ENCODE data around the gene LIPI. TPM values are rescaled to one million over a fixed set of nuclear protein-coding genes. Genes with fewer than 3 reads are reported as not detected.

The LIPI gene
- total RNA-seq, result not detected

DNA sequence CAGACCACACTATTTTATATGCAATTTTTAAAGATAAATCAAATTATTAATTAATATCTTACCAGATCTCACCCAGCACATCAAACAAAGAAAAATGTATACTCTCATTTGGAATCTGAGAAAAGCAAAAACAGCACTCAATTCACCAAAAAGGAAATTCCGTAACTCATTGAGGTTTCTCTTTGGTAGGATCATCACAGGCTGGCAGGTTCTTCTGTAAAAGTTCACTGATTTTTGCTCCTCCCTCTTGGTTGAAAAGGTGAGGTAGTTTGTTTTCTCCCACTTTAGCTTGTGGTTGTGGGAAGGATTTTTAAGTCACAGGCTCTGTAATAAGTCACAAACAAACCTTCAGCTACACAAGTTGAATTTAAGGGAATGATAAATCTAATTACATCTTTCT is at the start of gene LIPI:
Gene LIPI, minus strand, starts transcription at position 218 of the 400 bp plus-strand sequence. Its CDS starts 110 bp downstream, at position 108.
- H3K4me3 Mint-ChIP-seq, result no peak within 1 kb of the TSS
- H3K36me3 Mint-ChIP-seq (ENCODE audit: low read depth), result no peaks in the 10 kb centered on the region
- intact Hi-C loops (cut with micrococcal nuclease), result no loop called here
- DNase-seq, result no peak
- H3K27me3 Mint-ChIP-seq (ENCODE audit: low read depth), result peaks cover 4% of the 10 kb centered on the region
- no peak within 1 kb of the TSS for H3K27ac Mint-ChIP-seq
- no peaks in the 10 kb centered on the region for H3K4me1 Mint-ChIP-seq (ENCODE audit: low read depth)
- CTCF ChIA-PET, result interaction anchor here (1.2 kb wide), 1 partner anchor 91 kb away, joined by 3 read pairs; no protein-coding TSS in a partner anchor
- H3K9me3 Mint-ChIP-seq, result no peaks in the 10 kb centered on the region

DNA sequence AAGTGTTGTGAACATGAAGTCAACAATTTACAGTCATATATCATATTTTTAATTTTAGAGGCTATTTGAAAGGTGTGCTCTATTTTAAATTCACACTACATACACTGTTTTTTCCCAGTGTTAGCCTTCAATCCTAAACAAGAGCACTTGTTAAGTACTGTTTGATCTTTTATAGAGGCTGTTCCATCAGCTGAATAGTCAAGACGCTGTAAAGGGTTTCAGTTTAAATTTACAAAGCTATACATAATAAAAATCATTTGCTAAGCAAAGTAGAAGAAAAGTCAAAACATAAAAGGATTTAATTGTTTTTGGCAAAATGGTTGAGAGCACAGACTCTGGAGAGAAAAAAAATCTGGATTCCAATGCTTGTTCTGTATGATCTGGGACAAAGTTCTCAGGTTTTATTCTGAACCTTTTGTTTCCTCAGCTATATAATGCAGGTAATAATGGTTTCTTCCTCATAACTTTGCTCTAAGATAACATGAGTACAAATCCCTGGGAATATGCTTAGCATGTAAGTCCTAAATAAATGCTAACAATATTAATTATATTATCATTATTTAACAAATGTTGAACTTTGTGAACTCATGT is 49.5 kb upstream of the LIPI start:
- intact Hi-C loops (cut with micrococcal nuclease), result loop anchor here (5.0 kb wide), 2 partner anchors 122 to 1332 kb away; partner anchors contain the start of gene HSPA13
- Mint-ChIP-seq H3K27ac (no peak overlapping the region), H3K36me3 (ENCODE audit: low read depth) (no peaks in the 10 kb centered on the region), H3K4me3 (no peak overlapping the region), H3K27me3 (ENCODE audit: low read depth) (no peaks in the 10 kb centered on the region), H3K9me3 (no peaks in the 10 kb centered on the region), H3K4me1 (ENCODE audit: low read depth) (peaks cover 8% of the 10 kb centered on the region)
- CTCF ChIA-PET, result interaction anchor here (0.8 to 2.0 kb wide), 9 partner anchors 11 to 511 kb away, joined by 3 to 9 read pairs (median 3); no protein-coding TSS in a partner anchor
- DNase-seq, result no peak

DNA sequence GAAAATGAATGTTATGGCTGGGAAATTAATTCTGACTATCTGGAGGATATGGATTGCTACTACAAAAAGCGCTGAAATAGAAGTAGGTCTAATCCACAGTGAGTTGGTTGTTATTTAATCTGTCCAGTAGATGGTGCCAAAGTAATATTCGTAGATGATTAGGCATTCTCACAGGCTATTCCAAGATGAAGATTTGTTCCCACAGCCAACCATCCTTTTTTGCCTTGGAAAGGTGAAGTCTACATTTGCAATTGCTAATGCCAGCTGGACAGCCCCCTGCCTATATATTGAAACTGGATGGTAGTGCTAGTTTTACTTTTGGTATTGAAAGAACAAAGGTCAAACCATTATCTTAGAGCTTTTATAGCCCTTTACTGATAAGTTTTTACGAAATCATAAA is 49.0 kb upstream of the LIPI start:
- H3K4me3 Mint-ChIP-seq, result no peak overlapping the region
- no peak overlapping the region for H3K27ac Mint-ChIP-seq
- intact Hi-C loops (cut with micrococcal nuclease), result loop anchor here (1.0 to 5.0 kb wide), 6 partner anchors 123 to 1333 kb away; partner anchors contain the start of gene HSPA13
- CTCF ChIA-PET, result interaction anchor here (0.8 to 2.0 kb wide), 9 partner anchors 11 to 511 kb away, joined by 3 to 9 read pairs (median 3); no protein-coding TSS in a partner anchor
- H3K9me3 Mint-ChIP-seq, result no peaks in the 10 kb centered on the region
- DNase-seq, result no peak
- H3K4me1 Mint-ChIP-seq (ENCODE audit: low read depth), result peaks cover 8% of the 10 kb centered on the region
- H3K27me3 Mint-ChIP-seq (ENCODE audit: low read depth), result no peaks in the 10 kb centered on the region
- H3K36me3 Mint-ChIP-seq (ENCODE audit: low read depth), result no peaks in the 10 kb centered on the region

DNA sequence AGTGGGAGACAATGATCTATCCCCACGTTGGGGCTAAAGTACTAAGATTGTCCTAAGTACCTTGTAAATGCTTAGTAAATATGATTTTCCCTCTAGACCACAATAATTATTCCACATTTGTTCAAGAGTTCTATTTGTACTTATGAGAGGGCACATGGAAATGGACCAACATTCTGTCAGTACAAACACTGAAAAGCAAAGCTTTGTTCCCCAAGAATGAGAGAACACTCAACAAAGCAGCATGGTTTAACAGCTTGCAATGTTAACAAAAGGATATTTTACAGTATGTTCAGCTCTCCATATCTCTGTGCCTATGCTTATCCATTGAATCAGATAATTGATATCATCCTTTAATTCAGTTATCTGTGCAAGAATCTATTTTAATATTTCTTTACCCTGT is 40.6 kb upstream of the LIPI start:
- no peak overlapping the region for H3K4me3 Mint-ChIP-seq
- H3K4me1 Mint-ChIP-seq (ENCODE audit: low read depth), result peaks cover 3% of the 10 kb centered on the region
- peaks cover 5% of the 10 kb centered on the region for H3K9me3 Mint-ChIP-seq
- H3K36me3 Mint-ChIP-seq (ENCODE audit: low read depth), result no peaks in the 10 kb centered on the region
- peaks cover 9% of the 10 kb centered on the region for H3K27me3 Mint-ChIP-seq (ENCODE audit: low read depth)
- CTCF ChIA-PET, result no interaction called here
- no peak overlapping the region for H3K27ac Mint-ChIP-seq
- intact Hi-C loops (cut with micrococcal nuclease), result no loop called here
- no peak for DNase-seq

DNA sequence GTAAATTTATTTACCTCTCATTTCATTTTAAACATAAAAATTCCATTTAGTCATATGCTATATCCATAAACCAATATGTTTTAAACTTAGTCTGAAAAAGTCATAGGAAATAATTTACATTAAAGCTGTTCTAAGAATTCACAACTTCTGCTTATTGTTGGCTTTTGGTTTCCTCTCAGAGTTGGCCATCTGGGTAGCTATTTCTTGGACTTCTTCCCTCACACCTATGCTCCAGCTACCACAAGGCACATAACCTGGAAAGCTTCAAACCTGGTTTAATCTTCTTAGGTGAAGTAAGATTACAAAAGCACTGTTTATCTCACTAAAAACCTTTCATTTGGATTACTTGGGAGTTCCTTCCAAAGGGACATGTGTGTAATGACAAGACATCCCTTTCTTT is 35.0 kb upstream of the LIPI start:
- CTCF ChIA-PET, result interaction anchor here (1.0 to 1.7 kb wide), 2 partner anchors 8 to 12 kb away, joined by 5 to 6 read pairs; no protein-coding TSS in a partner anchor
- Mint-ChIP-seq H3K27me3 (ENCODE audit: low read depth) (peaks cover 4% of the 10 kb centered on the region), H3K36me3 (ENCODE audit: low read depth) (no peaks in the 10 kb centered on the region), H3K4me1 (ENCODE audit: low read depth) (peaks cover 2% of the 10 kb centered on the region), H3K9me3 (peaks cover 5% of the 10 kb centered on the region), H3K27ac (no peak overlapping the region), H3K4me3 (no peak overlapping the region)
- intact Hi-C loops (cut with micrococcal nuclease), result no loop called here
- DNase-seq, result no peak

DNA sequence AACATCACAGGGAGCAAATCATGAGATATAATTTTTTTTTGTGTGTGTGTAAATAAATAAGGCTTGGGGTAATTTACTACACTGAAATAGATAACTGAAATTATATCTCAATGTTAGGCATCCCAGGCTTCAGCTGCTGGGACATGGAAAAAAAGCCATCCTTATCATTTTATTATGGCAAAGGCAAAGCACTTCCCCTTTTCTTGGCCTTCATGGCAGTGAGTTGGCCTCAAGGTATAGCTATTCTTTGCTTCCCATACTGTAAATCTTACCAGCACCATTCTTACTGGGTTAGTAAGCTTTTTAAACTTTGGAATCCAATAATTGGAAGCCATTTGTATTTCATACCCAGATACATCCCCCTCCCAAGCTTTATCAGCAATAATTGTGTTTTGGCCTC is 34.2 kb upstream of the LIPI start:
- Mint-ChIP-seq H3K4me3 (no peak overlapping the region), H3K9me3 (peaks cover 3% of the 10 kb centered on the region), H3K27me3 (ENCODE audit: low read depth) (peaks cover 4% of the 10 kb centered on the region), H3K4me1 (ENCODE audit: low read depth) (peaks cover 2% of the 10 kb centered on the region), H3K36me3 (ENCODE audit: low read depth) (no peaks in the 10 kb centered on the region), H3K27ac (no peak overlapping the region)
- no peak for DNase-seq
- intact Hi-C loops (cut with micrococcal nuclease), result no loop called here
- CTCF ChIA-PET, result interaction anchor here (0.7 to 1.7 kb wide), 3 partner anchors 9 to 15 kb away, joined by 3 to 6 read pairs (median 5); no protein-coding TSS in a partner anchor

DNA sequence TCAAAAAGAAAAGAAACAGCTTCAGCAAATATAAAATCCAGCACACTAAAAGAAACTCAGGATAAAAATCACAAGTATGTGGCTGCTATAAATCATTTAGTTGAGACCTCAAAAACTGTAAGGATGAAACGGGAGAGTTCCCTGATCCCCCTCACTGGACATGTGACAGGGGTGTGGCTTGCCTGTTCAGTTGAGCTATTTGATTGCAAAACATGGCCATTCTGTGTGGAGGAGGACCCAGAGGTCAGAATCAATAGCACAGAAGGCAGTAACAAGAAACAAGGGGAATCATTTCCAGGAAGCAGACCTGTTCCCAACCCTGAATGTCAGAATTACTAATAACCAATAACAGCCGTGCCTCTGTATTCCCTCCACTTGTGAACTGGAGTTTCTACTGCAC is 33.1 kb upstream of the LIPI start:
- H3K27me3 Mint-ChIP-seq (ENCODE audit: low read depth), result peaks cover 4% of the 10 kb centered on the region
- intact Hi-C loops (cut with micrococcal nuclease), result no loop called here
- CTCF ChIA-PET, result interaction anchor here (1.0 to 1.1 kb wide), 2 partner anchors 10 to 11 kb away, joined by 3 to 5 read pairs; no protein-coding TSS in a partner anchor

DNA sequence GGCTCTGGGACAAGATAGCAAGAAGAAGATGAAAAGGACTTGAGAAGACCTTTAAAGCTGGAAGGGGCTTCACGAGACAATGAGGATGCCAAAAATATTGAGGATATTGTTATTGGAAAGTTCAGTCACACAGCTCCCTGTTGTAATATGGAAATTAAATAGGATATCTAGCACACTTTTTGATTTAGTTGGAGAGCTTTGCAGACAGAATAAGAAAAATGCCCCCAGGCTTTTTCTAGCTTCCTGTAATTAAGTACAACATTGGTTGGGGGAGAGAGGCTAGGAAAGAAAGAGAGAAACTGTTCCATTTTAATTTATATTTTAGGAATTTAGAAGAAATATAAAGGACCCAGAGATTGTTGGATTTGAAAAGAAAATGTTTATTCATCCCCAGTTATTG is 32.7 kb upstream of the LIPI start:
- intact Hi-C loops (cut with micrococcal nuclease), result no loop called here
- Mint-ChIP-seq H3K27me3 (ENCODE audit: low read depth) (peaks cover under 1% of the 10 kb centered on the region), H3K4me3 (no peak overlapping the region), H3K4me1 (ENCODE audit: low read depth) (peaks cover 2% of the 10 kb centered on the region), H3K27ac (no peak overlapping the region), H3K36me3 (ENCODE audit: low read depth) (no peaks in the 10 kb centered on the region), H3K9me3 (no peaks in the 10 kb centered on the region)
- DNase-seq, result no peak
- CTCF ChIA-PET, result interaction anchor here (1.0 to 1.1 kb wide), 2 partner anchors 10 to 12 kb away, joined by 3 to 5 read pairs; no protein-coding TSS in a partner anchor

More for the DNA sequence above, 33.1 kb upstream of the LIPI start:
- Mint-ChIP-seq H3K27ac (no peak overlapping the region), H3K36me3 (ENCODE audit: low read depth) (no peaks in the 10 kb centered on the region), H3K9me3 (no peaks in the 10 kb centered on the region), H3K4me3 (no peak overlapping the region), H3K4me1 (ENCODE audit: low read depth) (peaks cover 2% of the 10 kb centered on the region)
- DNase-seq, result no peak

DNA sequence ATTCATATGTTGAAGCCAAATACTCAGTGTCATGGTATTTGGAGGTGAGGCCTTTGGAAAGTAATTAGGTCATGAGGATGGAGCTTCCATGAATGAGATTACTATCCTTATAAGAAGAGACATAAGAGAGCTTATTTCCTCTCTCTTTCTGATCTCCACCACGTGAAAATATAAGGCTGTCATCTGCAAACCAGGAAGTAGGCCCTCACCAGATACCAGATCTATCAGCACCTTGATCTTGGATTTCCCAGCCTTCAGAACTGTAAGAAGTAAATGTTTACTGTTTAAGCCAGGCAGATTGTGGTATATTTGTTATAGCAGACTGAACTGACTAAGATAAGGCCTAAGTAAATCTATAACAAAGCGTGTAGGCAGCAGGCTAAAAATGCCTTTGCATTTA is 30.5 kb upstream of the LIPI start:
- intact Hi-C loops (cut with micrococcal nuclease), result no loop called here
- Mint-ChIP-seq H3K4me1 (ENCODE audit: low read depth) (peaks cover 2% of the 10 kb centered on the region), H3K27ac (no peak overlapping the region), H3K27me3 (ENCODE audit: low read depth) (no peaks in the 10 kb centered on the region), H3K9me3 (no peaks in the 10 kb centered on the region), H3K4me3 (no peak overlapping the region), H3K36me3 (ENCODE audit: low read depth) (no peaks in the 10 kb centered on the region)
- DNase-seq, result no peak
- CTCF ChIA-PET, result interaction anchor here (0.6 to 1.3 kb wide), 3 partner anchors 9 to 768 kb away, joined by 3 to 9 read pairs (median 3); no protein-coding TSS in a partner anchor

DNA sequence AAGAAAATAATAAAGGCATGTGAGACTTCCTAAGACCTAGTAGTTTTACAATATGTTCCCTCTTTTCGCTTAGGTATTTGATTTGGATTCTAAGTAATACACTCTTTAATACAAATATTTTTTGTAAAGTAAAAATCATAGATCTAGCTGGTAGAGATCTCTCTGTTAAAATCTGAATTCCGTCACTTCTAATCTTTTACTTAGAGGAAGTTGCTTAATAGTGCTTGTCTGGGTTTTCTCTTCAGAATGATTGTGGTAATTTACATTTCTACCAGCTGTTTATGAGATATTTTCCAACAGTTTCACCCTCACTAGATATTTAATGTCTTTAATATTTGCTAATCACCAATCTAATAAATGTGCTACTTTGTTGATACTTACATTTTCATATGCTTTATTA is 28.5 kb upstream of the LIPI start:
- Mint-ChIP-seq H3K4me1 (ENCODE audit: low read depth) (peaks cover 2% of the 10 kb centered on the region), H3K27me3 (ENCODE audit: low read depth) (peaks cover 5% of the 10 kb centered on the region), H3K9me3 (no peaks in the 10 kb centered on the region), H3K36me3 (ENCODE audit: low read depth) (no peaks in the 10 kb centered on the region), H3K4me3 (no peak overlapping the region), H3K27ac (no peak overlapping the region)
- CTCF ChIA-PET, result interaction anchor here (1.0 to 3.9 kb wide), 2 partner anchors 15 to 19 kb away, joined by 5 to 14 read pairs; no protein-coding TSS in a partner anchor
- intact Hi-C loops (cut with micrococcal nuclease), result no loop called here
- DNase-seq, result no peak

DNA sequence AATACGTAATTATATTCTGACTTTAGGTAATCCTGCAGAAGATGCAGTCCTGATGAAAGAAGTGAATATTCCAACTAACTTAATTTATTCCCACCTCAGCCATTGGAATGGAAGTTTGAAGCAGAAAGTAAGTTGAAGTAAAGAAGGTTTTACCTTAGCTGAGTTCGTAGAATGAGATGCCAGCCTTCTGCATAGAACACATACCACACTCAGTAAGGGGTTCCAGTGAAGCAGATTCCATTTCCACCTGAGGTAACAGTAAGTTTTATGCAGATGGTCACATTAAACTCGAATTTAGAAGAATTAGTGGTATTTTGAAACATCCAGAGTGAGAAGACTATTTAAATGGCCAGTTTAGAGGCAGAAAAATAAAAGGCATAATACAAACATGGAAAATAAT is 25.4 kb upstream of the LIPI start:
- Mint-ChIP-seq H3K4me1 (ENCODE audit: low read depth) (peaks cover under 1% of the 10 kb centered on the region), H3K9me3 (no peaks in the 10 kb centered on the region), H3K36me3 (ENCODE audit: low read depth) (no peaks in the 10 kb centered on the region), H3K4me3 (no peak overlapping the region), H3K27ac (no peak overlapping the region), H3K27me3 (ENCODE audit: low read depth) (peaks cover 5% of the 10 kb centered on the region)
- CTCF ChIA-PET, result no interaction called here
- no peak for DNase-seq
- intact Hi-C loops (cut with micrococcal nuclease), result no loop called here

DNA sequence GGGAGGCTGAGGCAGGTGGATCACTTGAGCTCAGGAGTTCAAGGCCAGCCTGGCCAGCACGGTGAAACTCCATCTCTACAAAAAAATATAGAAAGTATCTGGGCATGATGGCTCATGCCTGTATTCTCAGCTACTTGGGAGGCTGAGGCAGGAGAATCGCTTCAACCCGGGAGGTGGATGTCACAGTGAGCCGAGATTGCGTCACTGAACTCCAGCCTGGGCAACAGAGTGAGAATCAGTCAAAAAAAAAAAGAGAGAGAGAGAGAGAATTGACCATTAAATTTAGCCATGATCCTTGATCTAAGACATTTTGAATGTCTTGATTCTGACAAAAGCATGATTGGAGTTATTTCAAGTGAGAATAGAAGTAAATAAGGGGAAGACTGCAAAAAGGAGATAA is 24.3 kb upstream of the LIPI start:
- DNase-seq, result no peak
- no peaks in the 10 kb centered on the region for H3K4me1 Mint-ChIP-seq (ENCODE audit: low read depth)
- intact Hi-C loops (cut with micrococcal nuclease), result no loop called here
- H3K36me3 Mint-ChIP-seq (ENCODE audit: low read depth), result no peaks in the 10 kb centered on the region
- H3K4me3 Mint-ChIP-seq, result no peak overlapping the region
- peaks cover 3% of the 10 kb centered on the region for H3K9me3 Mint-ChIP-seq
- CTCF ChIA-PET, result no interaction called here
- H3K27ac Mint-ChIP-seq, result no peak overlapping the region
- peaks cover 5% of the 10 kb centered on the region for H3K27me3 Mint-ChIP-seq (ENCODE audit: low read depth)

DNA sequence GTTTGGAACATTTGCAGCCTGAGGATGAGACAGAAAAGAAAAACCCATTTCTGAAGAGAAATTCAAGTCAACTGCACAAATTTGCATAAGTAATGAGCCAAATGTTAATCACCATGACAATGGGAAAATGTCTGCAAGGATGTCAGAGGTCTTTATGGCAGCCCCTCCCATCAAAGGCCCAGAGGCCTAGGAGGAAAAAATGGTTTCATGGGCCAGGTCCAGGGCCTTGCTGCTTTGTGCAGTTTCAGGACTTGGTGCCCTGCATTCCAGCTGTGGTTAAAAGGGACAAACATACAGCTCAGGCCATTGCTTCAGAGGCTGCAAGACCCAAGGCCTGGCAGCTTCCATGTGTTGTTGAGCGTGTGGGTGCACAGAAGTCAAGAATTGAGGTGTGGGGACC is 18.6 kb upstream of the LIPI start:
- peaks cover 19% of the 10 kb centered on the region for H3K9me3 Mint-ChIP-seq
- CTCF ChIA-PET, result no interaction called here
- peaks cover under 1% of the 10 kb centered on the region for H3K27me3 Mint-ChIP-seq (ENCODE audit: low read depth)
- no peak overlapping the region for H3K27ac Mint-ChIP-seq
- no peaks in the 10 kb centered on the region for H3K4me1 Mint-ChIP-seq (ENCODE audit: low read depth)
- H3K4me3 Mint-ChIP-seq, result no peak overlapping the region
- no peak for DNase-seq
- H3K36me3 Mint-ChIP-seq (ENCODE audit: low read depth), result peaks cover 3% of the 10 kb centered on the region
- intact Hi-C loops (cut with micrococcal nuclease), result no loop called here
